NB4 (cell line): Measurements from ENCODE around the gene TAF4B.

ENCODE experiments used
- CTCF ChIP-seq: IDR thresholded peaks from one replicate; pipeline ENCODE4 v1.5.1; 2012; ENCODE audit warnings: low read depth, low read length
- MYC ChIP-seq: IDR thresholded peaks from 2 replicates; pipeline ENCODE4 v1.6.1; 2011; ENCODE audit warnings: low read depth, low read length
- POLR2A ChIP-seq: IDR thresholded peaks from 2 replicates; pipeline ENCODE4 v1.6.1; 2011; ENCODE audit warnings: mild to moderate bottlenecking; ENCODE audit not compliant: insufficient read length; ENCODE audit errors: extremely low read depth
- TF ChIP-seq, protein P1 (sequence below): IDR thresholded peaks from 2 replicates; pipeline ENCODE4 v1.6.1; 2011; ENCODE audit warnings: low read depth, low read length

GRCh38 chr18:26416652-26417150 lies 190.5 kb downstream of the TAF4B start:
- TF ChIP-seq CTCF (no peak), MYC (no peak), POLR2A (no peak)
- TF ChIP-seq, protein P1, sequence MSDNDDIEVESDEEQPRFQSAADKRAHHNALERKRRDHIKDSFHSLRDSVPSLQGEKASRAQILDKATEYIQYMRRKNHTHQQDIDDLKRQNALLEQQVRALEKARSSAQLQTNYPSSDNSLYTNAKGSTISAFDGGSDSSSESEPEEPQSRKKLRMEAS: no peak
